Fibroblast of the conjunctiva (primary cell): ENCODE measurements around the gene SPO11.

Source experiments
- DNase-seq: peaks from one replicate; pipeline ENCODE4 v3.0.0-alpha.2; 2010; ENCODE audit warnings: low read depth

SPO11 gene

GRCh38 chr20:57329608-57330221 is at the start of gene SPO11:
TSS of gene SPO11 (plus strand) at chr20:57329803. CDS start at chr20:57329868, 65 bp downstream.
- no peak for DNase-seq

- no peak for DNase-seq
These were observed 49.4 kb upstream of the SPO11 start for GRCh38 chr20:57280221-57280620.

- DNase-seq, result no peak
These were observed 47.7 kb upstream of the SPO11 start for GRCh38 chr20:57281900-57282299.

GRCh38 chr20:57282670-57283361 is 46.8 kb upstream of the SPO11 start:
- DNase-seq, result no peak

- DNase-seq, result no peak
These were observed 45.7 kb upstream of the SPO11 start for GRCh38 chr20:57283860-57284259.

DNA sequence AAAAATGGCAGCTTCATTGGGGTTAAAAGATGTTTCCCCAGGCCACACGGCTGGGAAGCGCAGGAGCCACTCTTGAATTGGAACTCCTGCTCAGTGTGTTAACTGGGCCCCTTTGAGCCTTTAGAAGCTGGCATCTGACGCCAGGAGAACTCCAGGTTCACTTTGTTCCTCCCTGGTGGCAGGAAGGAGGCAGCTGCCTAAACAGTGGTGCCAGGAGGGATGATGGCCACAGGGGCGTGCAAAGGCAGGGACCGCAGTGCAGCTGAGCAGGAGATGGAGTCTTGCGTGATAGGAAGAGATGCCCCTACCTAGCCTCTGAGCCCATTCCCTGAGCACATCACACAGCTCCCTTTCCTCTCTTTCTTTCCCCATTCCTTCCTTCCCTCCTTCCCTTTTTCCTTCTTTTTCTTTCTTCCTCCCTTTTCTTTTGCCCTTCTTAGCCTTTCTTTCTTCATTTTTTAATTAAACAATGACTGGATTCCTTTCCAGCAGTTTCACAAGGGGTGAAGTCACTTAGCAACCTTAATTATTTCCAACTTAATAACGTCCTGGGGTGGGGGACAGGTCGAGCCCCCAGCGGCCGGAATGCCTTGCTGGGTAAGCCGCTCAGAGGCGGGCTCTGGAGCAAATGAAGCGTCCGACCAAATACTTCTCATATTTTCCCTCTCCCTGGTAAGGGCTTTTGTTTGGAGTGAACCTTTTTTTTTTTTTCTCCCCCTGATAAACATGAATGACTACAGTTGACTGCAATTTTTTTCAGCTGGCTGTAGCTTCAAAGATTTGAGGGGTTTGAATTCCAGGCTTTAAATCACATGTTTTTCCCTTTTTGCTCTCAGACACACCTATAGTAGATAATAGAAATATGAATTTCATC is 42.4 kb upstream of the SPO11 start:
- DNase-seq, result no peak

DNA sequence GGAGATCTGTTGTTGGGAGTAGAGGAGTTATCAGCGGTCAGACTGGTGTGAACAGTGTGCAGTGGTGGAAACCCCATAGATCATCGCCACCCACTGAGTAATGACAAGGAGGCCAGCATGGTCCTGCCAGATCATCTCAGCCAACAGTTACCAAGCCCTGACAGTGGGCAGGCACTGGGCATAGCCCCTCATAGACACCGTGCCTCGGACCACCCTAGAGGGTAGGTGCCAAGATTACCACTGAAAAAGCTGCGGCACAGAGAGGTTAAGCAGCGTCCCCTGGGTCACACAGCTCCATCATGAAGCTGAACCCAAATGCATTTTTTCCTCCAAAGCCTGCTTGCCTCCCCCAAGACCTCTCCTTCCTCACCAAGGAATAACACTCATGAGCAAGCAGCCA is 41.7 kb upstream of the SPO11 start:
- DNase-seq, result no peak

DNA sequence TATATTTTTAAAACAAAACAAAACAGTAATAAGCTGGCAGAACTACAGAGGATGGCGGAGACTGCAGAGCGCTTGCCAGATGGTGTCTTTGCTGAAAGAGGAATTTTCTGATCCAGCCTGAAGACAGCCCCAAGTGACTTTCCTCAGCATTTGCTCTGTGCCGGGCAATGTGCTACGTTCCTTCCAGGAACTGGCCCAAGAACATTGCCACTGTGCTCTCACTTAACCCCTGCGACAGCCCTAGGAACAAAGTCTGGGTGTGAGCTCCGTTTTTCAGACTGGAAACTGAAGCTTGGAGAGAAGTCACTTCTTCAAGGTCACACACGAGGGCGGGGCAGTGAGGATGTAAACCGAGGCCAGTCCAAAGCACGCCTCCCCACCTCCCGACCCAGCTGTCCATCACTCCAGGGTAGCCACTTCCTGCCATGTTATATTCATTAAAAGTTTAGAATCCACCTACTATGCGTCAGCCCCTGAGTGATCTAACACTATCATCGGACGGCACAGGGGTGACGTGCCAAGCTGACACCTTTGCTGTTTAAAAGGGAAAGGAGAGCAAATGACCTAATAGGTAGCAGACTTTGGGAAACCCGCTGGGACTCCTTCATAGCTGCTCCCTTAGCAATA is 40.8 kb upstream of the SPO11 start:
- DNase-seq, result no peak

- DNase-seq, result no peak
These were observed 40.0 kb upstream of the SPO11 start for GRCh38 chr20:57289391-57290177.

DNA sequence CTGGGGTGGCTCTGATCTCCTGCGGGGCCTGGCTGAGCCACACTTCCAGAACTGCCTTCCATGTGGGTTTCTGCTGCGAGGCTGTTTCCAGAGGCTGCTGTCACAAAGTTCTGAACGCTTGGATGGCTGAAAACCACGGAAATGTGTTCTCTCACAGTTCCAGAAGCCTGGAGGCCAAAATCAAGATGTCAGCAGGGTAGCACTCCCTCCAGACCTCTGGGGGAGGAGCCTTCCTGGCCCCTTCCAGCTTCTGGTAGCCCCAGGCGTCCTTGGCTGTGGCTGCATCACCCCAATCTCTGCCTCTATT is 39.5 kb upstream of the SPO11 start:
- no peak for DNase-seq

DNA sequence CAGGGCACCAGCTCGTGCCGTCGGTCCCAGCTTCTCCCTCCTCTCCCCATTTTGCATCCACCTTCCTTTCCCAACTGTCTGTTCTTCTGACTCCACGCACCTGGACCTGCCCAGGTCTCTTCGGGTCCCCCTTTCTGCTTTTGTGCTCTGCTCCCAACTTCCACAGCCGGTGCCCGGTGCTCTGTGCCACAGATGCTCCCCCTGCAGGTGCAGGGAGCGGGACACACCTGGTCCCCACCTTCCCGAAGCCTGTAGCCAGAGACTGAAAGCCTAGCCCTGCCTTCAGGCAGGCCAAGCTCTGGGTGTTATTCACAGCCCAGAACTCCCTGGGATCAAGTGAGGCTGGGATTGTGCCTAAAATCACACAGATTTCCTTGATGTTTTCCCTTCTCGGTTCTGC is 38.6 kb upstream of the SPO11 start:
- no peak for DNase-seq

DNA sequence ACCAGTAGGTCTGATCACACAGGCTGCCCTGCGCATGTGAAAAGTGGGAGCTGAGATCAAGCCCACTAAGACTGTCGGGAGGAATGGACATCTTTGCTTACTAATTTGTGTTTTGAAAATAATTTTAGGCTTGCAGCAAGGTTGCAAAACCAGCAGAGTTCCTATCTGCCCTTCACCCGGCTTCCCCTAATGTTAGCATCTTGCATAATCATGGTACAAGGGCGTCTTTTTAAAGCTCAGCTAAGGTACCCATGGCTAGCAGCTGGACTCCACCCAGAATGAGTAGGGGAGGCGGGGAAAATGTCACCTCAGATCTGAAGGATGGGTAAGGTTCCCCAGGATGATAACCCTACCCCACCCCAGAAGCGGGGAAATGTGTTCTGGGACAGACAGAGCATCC is 37.9 kb upstream of the SPO11 start:
- no peak for DNase-seq

DNA sequence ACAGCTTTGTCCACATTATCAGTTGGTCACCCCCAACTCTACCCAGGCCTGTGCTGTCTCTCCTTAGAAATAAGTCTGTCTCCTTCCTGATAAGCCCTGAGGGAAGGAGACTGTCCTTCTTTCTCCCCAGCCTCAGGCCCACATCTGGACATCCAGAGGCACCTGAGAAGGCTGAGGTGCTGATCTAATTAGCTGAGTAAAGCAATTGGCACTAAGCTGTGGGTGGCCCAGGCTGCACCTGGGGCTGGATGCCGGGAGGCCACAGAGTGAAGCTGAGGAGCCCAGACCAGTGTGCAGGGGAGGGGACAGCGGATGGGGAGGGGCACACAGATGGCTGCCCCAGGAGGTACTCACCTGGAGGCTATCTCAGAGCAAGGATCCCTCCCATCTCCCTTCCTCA is 37.0 kb upstream of the SPO11 start:
- no peak for DNase-seq

GRCh38 chr20:57293995-57294394 is 35.6 kb upstream of the SPO11 start:
- no peak for DNase-seq

- no peak for DNase-seq
These were observed 35.1 kb upstream of the SPO11 start for GRCh38 chr20:57294550-57294949.

- DNase-seq, result no peak
These were observed 31.1 kb upstream of the SPO11 start for GRCh38 chr20:57298457-57298856.

GRCh38 chr20:57301026-57301425 is 28.6 kb upstream of the SPO11 start:
- DNase-seq, result no peak

DNA sequence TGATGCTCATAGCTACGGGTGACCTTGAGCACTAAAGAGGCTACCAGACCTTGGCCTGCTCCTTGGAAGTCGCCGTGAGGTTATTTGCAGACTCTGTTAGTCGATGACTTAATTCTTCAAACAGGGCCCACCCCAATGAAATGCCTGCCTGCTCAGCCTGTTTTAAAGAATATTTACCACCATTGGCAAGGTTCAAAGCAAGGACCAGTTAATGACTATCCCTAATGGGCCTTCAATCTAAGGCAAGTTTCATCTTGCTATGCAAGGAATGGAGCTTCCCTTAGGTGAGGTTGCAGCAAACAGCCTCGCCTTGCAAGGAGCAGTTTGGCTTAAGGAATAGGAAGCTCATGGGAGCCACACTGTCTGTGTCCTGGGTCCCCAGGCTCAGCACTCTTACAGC is 22.9 kb upstream of the SPO11 start:
- DNase-seq, result no peak

GRCh38 chr20:57308451-57309271 is 20.9 kb upstream of the SPO11 start:
- DNase-seq, result no peak

GRCh38 chr20:57309544-57310115 is 20.0 kb upstream of the SPO11 start:
- DNase-seq, result no peak
